Activated naive CD4-positive, alpha-beta T cell treated with Interleukin-2 at 50 U/mL for 16 hours (primary cell): ENCODE data around the gene RNF17.
A peak's percentile ranks its signal among the peaks of the same experiment; 100 is the strongest.
"Not testable (repeated sequence)": the region's sequence is repeated elsewhere in the genome, so short reads cannot be mapped to it uniquely, and the experiment has no call there.

ENCODE experiments used
- DNase-seq: peaks from one replicate; pipeline ENCODE4 v3.0.0-alpha.2; 2020

The RNF17 gene

DNA sequence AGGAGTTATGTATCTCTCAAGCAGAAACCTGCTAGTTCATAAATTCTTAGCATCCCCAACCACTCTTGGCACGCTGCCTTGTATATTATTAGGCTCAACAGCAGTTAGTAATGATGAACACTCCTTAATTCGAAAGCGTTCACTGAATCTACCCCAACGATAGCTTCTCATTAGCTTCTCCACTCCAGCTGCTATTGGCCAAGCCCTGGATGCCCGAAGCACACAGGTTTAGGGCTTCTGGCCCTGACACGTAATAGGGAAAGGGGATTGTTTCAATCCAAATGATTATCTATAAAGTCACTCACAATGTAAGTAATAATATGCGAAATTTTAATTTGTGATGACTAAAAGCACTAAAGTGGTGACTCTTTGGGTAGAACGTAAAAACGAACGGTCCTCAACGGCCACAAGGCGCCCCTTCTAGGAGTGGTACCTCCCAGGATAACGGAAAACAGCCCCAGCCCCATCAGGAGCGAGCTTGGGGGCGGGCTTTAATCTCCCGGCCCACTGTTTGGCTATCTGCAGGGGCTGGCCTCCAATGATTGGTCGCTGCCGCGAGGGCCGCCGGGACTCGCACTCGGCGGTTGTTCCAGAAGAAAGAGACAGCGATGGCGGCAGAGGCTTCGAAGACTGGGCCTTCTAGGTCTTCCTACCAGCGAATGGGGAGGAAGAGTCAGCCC, at the start of gene RNF17:
Gene RNF17, plus strand, starts transcription at position 574 of the 680 bp plus-strand sequence. Its CDS starts 35 bp downstream, at position 609.
- DNase-seq: no peak

GRCh38 chr13:24716011-24716410, 48.0 kb upstream of the RNF17 start:
- no peak for DNase-seq

DNA sequence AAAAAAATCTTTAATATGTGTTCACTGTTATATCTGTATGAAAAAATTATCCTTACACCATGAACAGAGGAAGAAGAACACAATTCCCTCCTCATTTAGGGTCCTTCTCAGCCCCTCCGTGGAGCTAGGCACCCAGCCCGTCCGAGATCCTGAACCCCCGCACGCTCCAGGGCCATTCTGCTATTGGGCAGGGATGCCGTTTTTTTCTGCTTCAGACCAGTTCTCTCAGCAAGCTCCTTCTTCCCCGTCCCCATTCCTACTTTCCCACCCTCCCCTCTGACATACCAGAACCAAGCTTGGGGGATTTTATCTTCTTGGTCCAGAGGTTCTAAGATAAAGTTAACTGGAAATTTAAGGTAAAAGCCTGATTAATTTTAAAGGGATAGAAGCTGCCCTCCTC, 47.5 kb upstream of the RNF17 start:
- DNase-seq: no peak

DNA sequence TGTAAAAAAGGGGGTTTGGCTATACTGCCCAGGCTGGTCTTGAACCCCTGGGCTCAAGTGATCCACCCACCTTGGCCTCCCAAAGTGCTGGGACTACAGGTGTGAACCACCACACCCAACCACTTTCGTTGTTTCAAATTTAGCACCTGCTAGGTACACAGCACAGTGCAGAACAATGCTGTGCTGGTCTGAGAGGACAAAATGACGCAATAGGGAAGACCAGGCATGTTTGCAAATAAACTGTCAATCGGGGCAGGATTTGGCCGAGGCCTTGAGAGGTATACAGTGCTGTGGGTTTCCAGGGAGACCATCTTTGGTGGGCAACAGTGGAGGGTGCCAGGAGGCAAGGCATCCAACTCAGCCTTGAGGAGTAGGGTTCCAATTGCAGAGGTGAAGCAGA, 46.8 kb upstream of the RNF17 start:
- no peak for DNase-seq

DNA sequence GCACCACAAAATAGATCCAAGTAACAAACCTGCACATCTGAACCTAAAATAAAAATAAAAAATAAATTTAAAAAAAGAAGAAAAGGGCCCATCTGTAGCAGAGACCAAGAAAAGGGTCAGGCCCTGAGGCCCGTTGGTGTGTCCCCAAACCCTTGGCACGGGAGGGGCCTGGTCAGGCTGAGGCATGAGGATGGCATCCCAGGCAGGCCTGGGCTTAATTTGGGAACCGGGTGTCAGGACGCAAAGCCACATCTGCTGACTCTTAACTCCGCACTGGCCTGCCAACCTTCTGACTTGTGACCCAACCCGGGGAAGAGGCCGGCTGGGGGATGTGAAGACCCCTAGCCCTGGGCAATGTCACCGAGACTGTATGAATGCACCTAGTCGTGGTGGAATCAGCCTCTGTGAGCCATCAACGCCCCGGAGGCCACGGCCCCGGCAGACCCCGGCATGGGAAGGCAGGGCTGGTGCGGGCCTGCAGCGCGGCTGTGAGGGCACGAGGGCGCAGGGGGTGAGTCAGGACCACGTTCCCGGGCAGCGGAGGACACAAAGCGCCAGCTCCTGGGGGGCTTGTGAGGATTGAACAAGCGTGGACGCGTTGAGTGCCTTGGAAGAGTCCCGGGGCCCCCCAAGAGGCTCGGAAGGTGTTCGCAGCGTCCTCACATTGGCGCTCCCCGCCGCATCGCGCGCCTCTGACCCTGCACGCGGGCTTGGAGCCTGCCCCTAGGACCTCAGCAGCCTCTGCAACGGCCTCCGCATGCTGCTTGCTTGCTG, 45.6 kb upstream of the RNF17 start:
- DNase-seq: no peak

DNA sequence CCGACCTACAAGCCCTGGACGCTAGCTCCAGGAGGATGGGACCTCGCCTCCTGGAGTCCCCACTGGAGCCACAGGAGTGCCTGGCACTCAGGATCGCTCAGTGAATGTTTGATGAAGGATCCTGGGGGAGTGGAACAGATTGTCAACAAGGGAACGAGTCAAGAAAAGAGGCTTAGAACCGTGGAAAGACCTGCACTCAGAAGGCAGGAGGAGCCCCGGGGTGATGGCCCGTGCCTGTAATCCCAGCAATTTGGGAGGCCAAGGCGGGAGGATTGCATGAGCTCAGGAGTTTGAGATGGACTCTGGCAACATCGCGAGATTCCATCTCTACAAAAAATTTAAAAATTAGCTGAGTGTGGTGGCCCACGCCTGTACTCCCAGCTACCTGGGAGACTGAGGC, 44.8 kb upstream of the RNF17 start:
- DNase-seq: no peak

DNA sequence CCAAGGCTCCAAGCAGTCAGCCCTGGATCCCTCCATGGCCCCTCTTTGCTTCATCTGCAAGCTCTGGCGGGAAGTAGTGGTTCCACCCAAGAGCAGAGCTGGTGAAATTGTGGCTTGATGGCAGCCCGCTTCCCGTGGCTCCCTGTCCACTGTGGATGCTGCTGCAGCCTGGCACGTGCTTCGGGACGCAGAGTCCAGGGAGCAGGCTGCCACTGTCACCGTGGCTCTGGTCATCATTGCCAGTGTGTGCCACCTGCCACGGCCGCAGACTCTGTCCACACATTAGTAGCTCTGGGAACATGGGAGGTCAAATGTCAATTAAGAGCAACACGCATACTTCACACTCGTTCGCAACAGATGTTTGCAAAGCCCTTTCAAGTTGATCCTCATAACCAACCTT, 40.8 kb upstream of the RNF17 start:
- no peak for DNase-seq

GRCh38 chr13:24724714-24725113, 39.3 kb upstream of the RNF17 start:
- DNase-seq: no peak

DNA sequence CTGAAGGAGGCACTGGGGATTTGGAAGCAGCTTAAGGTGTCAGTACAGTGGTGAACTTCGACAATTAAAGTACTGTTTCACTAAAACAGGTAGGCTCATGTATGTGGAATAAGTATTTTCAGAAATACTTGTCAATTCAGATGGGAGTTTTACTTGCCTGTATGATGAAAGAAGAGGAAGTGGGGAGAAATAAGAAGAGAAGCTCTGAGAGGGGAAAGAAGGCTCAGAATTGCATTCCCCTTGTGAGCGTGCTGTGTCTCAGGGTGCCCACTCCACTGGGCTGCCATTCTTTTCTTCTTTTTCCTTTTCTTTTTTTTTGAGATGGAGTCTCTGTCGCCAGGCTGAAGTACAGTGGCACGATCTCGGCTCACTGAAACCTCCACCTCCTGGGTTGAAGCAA, 38.6 kb upstream of the RNF17 start:
- no peak for DNase-seq

DNA sequence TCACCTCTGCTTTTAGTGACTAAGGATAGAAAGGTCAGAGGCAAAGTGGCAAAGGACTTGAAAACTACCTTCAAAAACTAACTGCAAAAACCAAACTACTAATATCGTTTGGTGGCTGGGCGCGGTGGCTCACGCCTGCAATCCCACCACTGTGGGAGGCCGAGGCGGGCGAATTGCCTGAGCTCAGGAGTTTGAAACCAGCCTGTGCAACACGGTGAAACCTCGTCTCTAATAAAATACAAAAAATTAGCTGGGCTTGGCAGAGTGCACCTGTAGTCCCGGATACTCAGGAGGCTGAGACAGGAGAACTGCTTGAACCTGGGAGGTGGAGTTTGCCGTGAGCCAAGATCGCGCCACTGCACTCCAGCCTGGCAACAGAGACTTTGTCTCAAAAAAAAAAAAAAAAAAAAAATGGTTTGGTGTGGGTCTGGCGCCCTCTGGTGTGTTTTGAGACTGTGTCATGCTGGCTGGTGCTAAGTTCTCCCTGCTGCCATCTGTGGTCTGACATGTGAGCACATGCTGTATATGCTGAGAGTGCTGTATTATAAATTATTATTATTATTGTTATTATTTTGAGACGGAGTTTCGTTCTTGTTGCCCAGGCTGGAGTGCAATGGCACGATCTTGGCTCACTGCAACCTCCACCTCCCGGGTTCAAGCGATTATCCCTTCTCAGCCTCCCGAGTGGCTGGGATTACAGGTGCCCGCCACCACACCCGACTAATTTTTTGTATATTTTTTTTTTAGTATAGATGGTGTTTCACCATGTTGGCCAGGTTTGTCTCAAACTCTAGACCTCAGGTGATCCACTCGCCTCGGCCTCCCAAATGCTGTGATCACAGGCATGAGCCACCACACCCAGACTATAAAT, 36.0 kb upstream of the RNF17 start:
- peak; percentile 65 for DNase-seq

GRCh38 chr13:24730873-24731567, 32.9 kb upstream of the RNF17 start:
- not testable (repeated sequence) for DNase-seq

DNA sequence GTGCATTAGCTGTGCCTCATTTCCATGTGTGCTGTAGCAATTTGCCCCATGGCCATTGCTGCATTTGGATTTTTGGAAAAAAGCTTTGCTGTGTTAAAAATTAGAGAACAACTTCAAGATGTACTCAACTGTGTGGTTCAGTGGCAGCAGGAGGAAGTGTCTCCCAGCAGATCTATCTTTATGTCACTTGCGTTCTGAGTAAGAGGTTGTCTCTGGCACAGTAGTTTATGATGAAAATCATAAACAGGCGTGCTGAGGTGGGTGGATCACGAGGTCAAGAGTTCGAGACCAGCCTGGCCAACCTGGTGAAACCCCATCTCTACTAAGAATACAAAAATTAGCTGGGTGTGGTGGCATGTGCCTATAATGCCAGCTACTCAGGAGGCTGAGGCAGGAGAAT, 29.0 kb upstream of the RNF17 start:
- DNase-seq: no peak

GRCh38 chr13:24737042-24737441, 26.9 kb upstream of the RNF17 start:
- no peak for DNase-seq

- no peak for DNase-seq
Measured at GRCh38 chr13:24738366-24738847, 25.6 kb upstream of the RNF17 start.

DNA sequence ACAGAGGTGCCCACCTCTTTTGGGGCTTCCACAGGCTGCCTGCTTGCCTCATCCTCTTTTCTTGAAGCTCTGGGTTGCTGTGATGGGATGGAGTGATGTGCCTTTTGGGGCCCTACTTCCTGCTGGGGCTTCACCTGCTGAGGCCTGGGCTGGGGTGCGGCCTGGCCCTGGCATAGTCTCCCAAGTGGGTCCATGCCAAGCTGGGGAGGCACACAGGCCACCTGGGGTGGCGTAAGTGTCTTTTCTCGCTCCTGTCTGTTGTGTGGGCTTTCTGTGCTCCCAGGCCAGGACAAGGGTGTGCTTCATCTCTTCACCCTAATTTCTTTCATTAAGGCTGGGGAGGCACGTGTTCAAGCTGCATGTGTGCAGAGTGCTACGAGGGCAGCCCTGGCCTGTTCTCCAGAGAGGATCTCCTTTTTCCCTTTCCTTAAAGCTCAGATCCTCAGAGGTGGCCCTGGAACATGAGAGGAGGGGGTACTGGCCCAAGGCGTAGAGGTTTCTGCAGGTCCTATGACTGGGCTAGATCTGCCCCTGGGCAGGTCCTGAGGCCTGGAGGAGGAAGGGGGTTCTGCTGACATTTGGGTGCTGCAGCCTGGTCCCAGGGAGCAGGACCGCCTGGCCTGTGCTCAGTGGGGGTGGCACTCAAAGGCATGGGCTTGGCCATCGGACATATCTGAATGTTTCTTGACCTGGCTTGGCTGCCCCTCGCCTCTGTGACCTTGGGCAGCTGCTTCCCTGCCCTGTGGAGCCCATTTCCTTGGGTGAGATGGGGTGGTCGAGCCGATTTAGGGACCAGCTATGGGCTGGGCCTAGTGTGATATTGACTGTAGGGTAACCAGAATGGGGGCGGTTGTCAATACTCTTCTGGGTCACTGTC, 23.7 kb upstream of the RNF17 start:
- no peak for DNase-seq

DNA sequence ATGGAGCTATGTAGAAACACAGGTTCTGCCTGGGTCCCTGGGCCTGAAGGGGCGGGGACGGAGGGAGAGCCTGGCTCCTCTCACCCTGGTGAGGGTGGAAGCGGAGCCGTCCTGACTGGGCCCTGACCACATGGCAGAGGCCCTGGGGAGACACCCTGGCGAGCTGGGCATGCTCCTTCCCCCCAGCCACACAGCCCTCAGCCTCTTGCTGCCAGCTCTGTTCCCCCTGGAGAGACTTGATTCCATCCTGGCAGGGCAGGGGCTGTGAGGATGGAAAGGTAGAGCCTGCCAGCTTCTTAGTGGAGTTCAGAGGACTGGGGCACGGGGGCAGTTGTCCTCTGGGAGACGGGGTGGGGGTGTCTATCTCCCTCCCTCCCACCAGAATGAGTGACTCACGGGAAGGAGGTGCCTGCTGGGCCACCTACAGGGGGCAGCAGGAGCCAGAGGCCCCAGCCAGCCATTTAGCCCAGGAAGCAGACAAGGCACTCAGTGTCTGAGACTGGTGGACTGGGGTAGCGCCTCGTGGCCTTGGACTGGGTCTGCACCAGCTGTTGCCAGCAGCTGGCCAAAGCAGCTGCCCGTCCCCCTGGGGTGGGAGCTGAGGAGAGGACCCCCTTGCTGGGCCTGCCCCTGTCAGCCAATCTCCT, 22.8 kb upstream of the RNF17 start:
- DNase-seq: no peak

DNA sequence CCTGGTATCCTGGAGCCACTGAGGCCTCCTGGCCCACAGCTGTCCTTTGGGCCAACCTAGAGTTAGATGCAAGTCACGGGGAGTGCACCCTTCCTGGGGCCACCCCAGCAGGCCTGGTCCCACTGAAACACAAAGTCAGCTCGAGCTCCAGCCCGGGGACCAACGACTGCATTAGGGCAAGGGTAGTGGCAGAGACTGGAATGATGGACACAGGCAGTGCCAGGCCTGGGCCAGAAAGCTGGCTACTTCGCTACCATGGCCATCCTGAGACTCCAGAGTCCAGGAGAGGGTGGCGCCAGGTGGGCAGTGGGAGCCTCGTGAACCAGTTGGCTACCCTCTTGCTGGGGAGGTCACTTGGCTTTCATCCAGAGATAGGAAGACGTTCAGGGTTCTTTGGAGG, 22.2 kb upstream of the RNF17 start:
- DNase-seq: no peak

DNA sequence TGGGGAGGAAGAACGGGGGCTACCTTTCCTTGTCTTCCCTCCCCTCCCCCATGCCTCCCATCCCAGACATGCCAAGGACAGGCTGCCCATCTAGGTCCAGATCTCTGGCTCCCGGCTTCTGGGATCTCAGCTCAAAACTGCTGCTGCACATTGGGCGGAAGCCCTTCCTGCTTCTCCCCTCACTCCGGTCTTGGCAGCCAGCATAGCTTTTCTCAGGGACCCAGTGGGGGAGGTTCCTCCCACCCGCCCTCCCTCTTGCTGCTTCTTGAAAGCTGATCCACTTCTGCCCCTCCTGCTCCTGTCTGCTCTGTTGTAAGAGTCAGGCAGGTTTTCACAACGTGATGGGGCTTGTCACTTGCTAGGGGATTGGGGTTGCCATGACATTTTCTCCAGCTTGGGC, 21.7 kb upstream of the RNF17 start:
- no peak for DNase-seq

DNA sequence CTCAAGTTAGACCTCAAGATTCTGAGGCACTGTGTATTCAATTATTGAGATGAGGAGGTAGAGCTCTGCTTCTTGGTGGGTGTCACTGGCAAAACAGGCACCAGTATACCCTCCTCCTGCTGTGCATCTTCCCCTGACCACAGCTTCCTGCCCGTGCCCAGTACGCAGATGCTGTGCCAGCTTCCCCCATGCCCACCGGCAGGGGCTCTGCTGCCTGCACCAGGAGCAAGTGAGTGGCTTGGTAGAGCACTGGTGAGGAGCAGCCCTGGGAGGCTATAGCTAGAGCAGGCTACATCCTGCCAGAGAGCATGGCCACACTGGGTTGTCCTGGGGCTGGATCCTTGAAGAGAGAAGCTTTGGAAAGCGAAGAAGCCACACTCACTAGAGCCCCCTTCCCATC, 21.0 kb upstream of the RNF17 start:
- no peak for DNase-seq

- no peak for DNase-seq
Measured at GRCh38 chr13:24744247-24744646, 19.7 kb upstream of the RNF17 start.

GRCh38 chr13:24745516-24745860, 18.5 kb upstream of the RNF17 start:
- no peak for DNase-seq
